H1 (cell line): ENCODE data around the gene PITX1. TPM values are rescaled to one million over a fixed set of nuclear protein-coding genes. Genes with fewer than 3 reads are reported as not detected.

Source experiments
- CTCF ChIA-PET: fragments of 300-600 bp; sonication (Branson Sonifier 250); formaldehyde crosslinking; loops from one replicate; lab custom pipeline; 2021; ENCODE audit not compliant: partially characterized antibody; lab: Charles Lee
- POLR2A ChIA-PET: fragments of 300-600 bp; sonication (Branson Sonifier 250); formaldehyde crosslinking; loops from one replicate; lab custom pipeline; 2021; ENCODE audit warnings: inconsistent platforms; ENCODE audit not compliant: partially characterized antibody; lab: Charles Lee
- DNase-seq, 2 experiments: peaks; one replicate each; pipeline versions ENCODE4 v3.0.0 to v3.0.0-alpha.2; 2010 to 2022; ENCODE audit warnings: low spot score in 2 of 2, low read depth in 1 of 2, mixed read lengths in 1 of 2
- FAIRE-seq: peaks from 2 replicates; lab custom pipeline; 2011; peaks lifted over from hg19 to GRCh38; lab: Jason Lieb, UNC
- H2AFZ ChIP-seq: 2 replicates; pipeline ENCODE4 v1.8.1; 2012; ENCODE audit warnings: low read length, inconsistent platforms
- H2AK5ac ChIP-seq: 2 replicates; pipeline ENCODE4 v1.6.1; 2013; ENCODE audit warnings: low read depth, low read length
- H2BK120ac ChIP-seq: replicated peaks from 2 replicates; pipeline ENCODE3; 2013; ENCODE audit warnings: low read depth, low read length, inconsistent platforms
- H2BK12ac ChIP-seq: 2 replicates; pipeline ENCODE4 v1.6.1; 2013; ENCODE audit warnings: low read depth, low read length
- H2BK15ac ChIP-seq: 2 replicates; pipeline ENCODE4 v1.6.1; 2013; ENCODE audit warnings: low read length
- H2BK20ac ChIP-seq: 2 replicates; pipeline ENCODE4 v1.6.1; 2013; ENCODE audit warnings: low read length
- H2BK5ac ChIP-seq: 2 replicates; pipeline ENCODE4 v1.6.1; 2013; ENCODE audit warnings: low read depth, low read length
- H3K14ac ChIP-seq: 2 replicates; pipeline ENCODE4 v1.6.1; 2013; ENCODE audit warnings: inconsistent platforms; ENCODE audit not compliant: insufficient read length
- H3K18ac ChIP-seq: 2 replicates; pipeline ENCODE4 v1.6.1; 2013; ENCODE audit warnings: low read length; ENCODE audit errors: extremely low read depth
- H3K23ac ChIP-seq: 2 replicates; pipeline ENCODE4 v1.6.1; 2013; ENCODE audit warnings: inconsistent platforms; ENCODE audit not compliant: insufficient read length
- H3K23me2 ChIP-seq: 2 replicates; pipeline ENCODE4 v1.6.1; 2013; ENCODE audit warnings: low read depth, low read length
- H3K27ac ChIP-seq: 2 replicates; pipeline ENCODE4 v1.6.1; 2011; ENCODE audit warnings: low read depth, low read length, inconsistent platforms
- H3K27me3 ChIP-seq, 4 experiments: replicated peaks in 1 of 4; 1 replicate in 1 of 4; 2 replicates in 3 of 4; pipeline versions ENCODE4 v1.6.1 to v1.8.1; 2011 to 2013; ENCODE audit warnings: low read length in 3 of 4, mild to moderate bottlenecking in 3 of 4, inconsistent platforms in 2 of 4, mixed read lengths in 2 of 4, moderate library complexity in 1 of 4; ENCODE audit not compliant: control insufficient read depth in 3 of 4, insufficient read depth in 3 of 4; ENCODE audit errors: extremely low read depth in 1 of 4
- H3K36me3 ChIP-seq, 4 experiments: 2 replicates each; pipeline versions ENCODE4 v1.6.1 to v1.8.1; 2011 to 2013; ENCODE audit warnings: mild to moderate bottlenecking in 4 of 4, low read length in 3 of 4, moderate library complexity in 2 of 4, control low read depth in 1 of 4, inconsistent platforms in 1 of 4; ENCODE audit not compliant: insufficient read depth in 4 of 4, control insufficient read depth in 2 of 4
- H3K4ac ChIP-seq: replicated peaks from 2 replicates; pipeline ENCODE3; 2013; ENCODE audit warnings: low read length, low read depth, mixed read lengths, inconsistent platforms; ENCODE audit not compliant: insufficient read length
- H3K4me1 ChIP-seq, 4 experiments: replicated peaks in 1 of 4; 1 replicate in 1 of 4; 2 replicates in 3 of 4; pipeline versions ENCODE4 v1.6.1 to v1.8.1; 2011 to 2013; ENCODE audit warnings: low read length in 3 of 4, inconsistent platforms in 2 of 4, mixed read lengths in 1 of 4; ENCODE audit not compliant: insufficient read depth in 4 of 4, control insufficient read depth in 3 of 4
- H3K4me2 ChIP-seq, 2 experiments: 2 replicates each; pipeline versions ENCODE4 v1.6.1 to v1.8.1; 2011 to 2013; ENCODE audit warnings: low read depth in 2 of 2, low read length in 2 of 2, control low read depth in 1 of 2, inconsistent platforms in 1 of 2, mild to moderate bottlenecking in 1 of 2; ENCODE audit not compliant: insufficient read depth in 1 of 2
- H3K4me3 ChIP-seq, 4 experiments: fragments of 200-600, 300-600 bp in 1 of 4; sonication (generic), shearing (Covaris generic), sonication (Bioruptor Twin) in 1 of 4; 2 replicates each; pipeline versions ENCODE4 v1.5.1 to v1.8.1; 2011 to 2016; ENCODE audit warnings: low read length in 4 of 4, low read depth in 3 of 4, control low read depth in 2 of 4, inconsistent platforms in 2 of 4, mild to moderate bottlenecking in 2 of 4, mixed read lengths in 1 of 4, moderate library complexity in 1 of 4; ENCODE audit not compliant: insufficient read depth in 2 of 4; ENCODE audit errors: extremely low read depth in 1 of 4
- H3K56ac ChIP-seq: replicated peaks from 2 replicates; pipeline ENCODE3; 2013; ENCODE audit warnings: low read depth, mild to moderate bottlenecking, mixed read lengths, low read length, inconsistent platforms; ENCODE audit not compliant: insufficient read length
- H3K79me1 ChIP-seq: 2 replicates; pipeline ENCODE4 v1.6.1; 2013; ENCODE audit warnings: low read depth, low read length, control low read depth
- H3K79me2 ChIP-seq, 2 experiments: 2 replicates each; pipeline versions ENCODE4 v1.6.1 to v1.8.1; 2012 to 2013; ENCODE audit warnings: low read length in 2 of 2, mild to moderate bottlenecking in 2 of 2, inconsistent platforms in 1 of 2; ENCODE audit not compliant: insufficient read depth in 2 of 2, control insufficient read depth in 1 of 2
- H3K9ac ChIP-seq, 4 experiments: replicated peaks in 1 of 4; 1 replicate in 1 of 4; 2 replicates in 3 of 4; pipeline versions ENCODE4 v1.6.1 to v1.8.1; 2011 to 2013; ENCODE audit warnings: low read depth in 3 of 4, low read length in 3 of 4, control low read depth in 2 of 4, mild to moderate bottlenecking in 2 of 4, moderate library complexity in 2 of 4, inconsistent platforms in 1 of 4; ENCODE audit errors: extremely low read depth in 1 of 4
- H3K9me3 ChIP-seq, 2 experiments: 2 replicates each; pipeline versions ENCODE4 v1.6.1 to v1.8.1; 2012 to 2013; ENCODE audit warnings: mild to moderate bottlenecking in 2 of 2, moderate library complexity in 2 of 2, control low read depth in 1 of 2, inconsistent platforms in 1 of 2, low read depth in 1 of 2, low read length in 1 of 2, mixed read lengths in 1 of 2; ENCODE audit not compliant: insufficient read depth in 2 of 2
- H4K20me1 ChIP-seq, 2 experiments: replicated peaks in 1 of 2; 2 replicates each; pipeline versions ENCODE3 to v1.8.1; 2011 to 2013; ENCODE audit warnings: inconsistent platforms in 2 of 2, low read length in 2 of 2, mild to moderate bottlenecking in 1 of 2; ENCODE audit not compliant: insufficient read depth in 2 of 2, control insufficient read depth in 1 of 2
- H4K5ac ChIP-seq: 2 replicates; pipeline ENCODE4 v1.6.1; 2013; ENCODE audit warnings: low read length, low read depth, mixed read lengths, inconsistent platforms; ENCODE audit not compliant: insufficient read length
- H4K8ac ChIP-seq: 2 replicates; pipeline ENCODE4 v1.8.0; 2013; ENCODE audit warnings: mild to moderate bottlenecking, moderate library complexity, low read length, inconsistent platforms; ENCODE audit not compliant: insufficient read depth; ENCODE audit errors: extremely low read depth
- H4K91ac ChIP-seq: replicated peaks from 2 replicates; pipeline ENCODE3; 2013; ENCODE audit warnings: low read length, mixed read lengths, inconsistent platforms; ENCODE audit not compliant: insufficient read length
- ASH2L ChIP-seq: fragments of 200-600, 300-600 bp; sonication (generic); IDR thresholded peaks from one replicate; pipeline ENCODE4 v1.7.1; 2017; ENCODE audit warnings: low read length
- BRCA1 ChIP-seq: IDR thresholded peaks from 2 replicates; pipeline ENCODE4 v1.6.1; 2012; ENCODE audit warnings: low read depth, low read length, improper control_type of control experiment
- NANOG ChIP-seq: IDR thresholded peaks from 2 replicates; pipeline ENCODE4 v1.6.1; 2011; ENCODE audit warnings: low read length, low read depth, mild to moderate bottlenecking, inconsistent platforms; ENCODE audit not compliant: insufficient read depth, poor library complexity, severe bottlenecking
- NRF1 ChIP-seq: IDR thresholded peaks from 2 replicates; pipeline ENCODE4 v1.6.1; 2011; ENCODE audit warnings: mild to moderate bottlenecking, low read depth, low read length, improper control_type of control experiment
- RBBP5 ChIP-seq: IDR thresholded peaks from 2 replicates; pipeline ENCODE4 v1.7.1; 2012; ENCODE audit warnings: low read depth, mild to moderate bottlenecking, inconsistent platforms, low read length, moderate library complexity, borderline replicate concordance
- SP2 ChIP-seq: IDR thresholded peaks from 2 replicates; pipeline ENCODE4 v1.6.1; 2012; ENCODE audit warnings: mild to moderate bottlenecking, low read length, inconsistent platforms
- TCF12 ChIP-seq: IDR thresholded peaks from 2 replicates; pipeline ENCODE4 v1.6.1; 2011; ENCODE audit warnings: low read depth, mild to moderate bottlenecking, low read length
- WGBS, 2 experiments: shearing (Covaris generic) in 1 of 2; methylation state at CpG; one replicate each; pipeline versions ENCODE4 v1.1.6 to v1.1.7; 2013 to 2015; ENCODE audit warnings: low lambda C conversion rate in 2 of 2, mixed read lengths in 2 of 2, inconsistent platforms in 1 of 2, low coverage in 1 of 2, missing lambda C conversion rate in 1 of 2; ENCODE audit not compliant: insufficient replicate concordance in 2 of 2, insufficient coverage in 1 of 2, insufficient read length in 1 of 2; ENCODE audit errors: extremely low coverage in 1 of 2, missing lambda C conversion rate in 1 of 2; 5-methylcytosine and 5-hydroxymethylcytosine counted together
- polyA plus RNA-seq, 7 experiments: library from polyadenylated mRNA; depleted of rRNA in 3 of 7; stranded (reverse) in 5 of 7; unstranded in 2 of 7; fragments of >200 nt in 5 of 7; fragments of 200-250 nt in 2 of 7; gene quantifications; 1 replicate in 5 of 7; 2 replicates in 1 of 7; 4 replicates in 1 of 7; pipeline versions ENCODE4 v1.2.1 to v1.2.3, GENCODE V29; 2011 to 2013; ENCODE audit warnings: missing spikeins in 2 of 7, mixed read lengths in 2 of 7
- total RNA-seq: library from RNA; stranded (reverse); fragmentation: NEBNext Ultra II Directional; extraction: Animal tissue kit (Norgen Biotek cat#: 25700); gene quantifications from 2 replicates; pipeline ENCODE4 v1.2.1, GENCODE V29; 2021

The PITX1 gene
- total and polyA plus RNA-seq, 2 of the 8 experiments (the other 6 are each of a cell fraction or from before 2014, with no cell fraction given) = 0.03 TPM; not detected in 1

DNA sequence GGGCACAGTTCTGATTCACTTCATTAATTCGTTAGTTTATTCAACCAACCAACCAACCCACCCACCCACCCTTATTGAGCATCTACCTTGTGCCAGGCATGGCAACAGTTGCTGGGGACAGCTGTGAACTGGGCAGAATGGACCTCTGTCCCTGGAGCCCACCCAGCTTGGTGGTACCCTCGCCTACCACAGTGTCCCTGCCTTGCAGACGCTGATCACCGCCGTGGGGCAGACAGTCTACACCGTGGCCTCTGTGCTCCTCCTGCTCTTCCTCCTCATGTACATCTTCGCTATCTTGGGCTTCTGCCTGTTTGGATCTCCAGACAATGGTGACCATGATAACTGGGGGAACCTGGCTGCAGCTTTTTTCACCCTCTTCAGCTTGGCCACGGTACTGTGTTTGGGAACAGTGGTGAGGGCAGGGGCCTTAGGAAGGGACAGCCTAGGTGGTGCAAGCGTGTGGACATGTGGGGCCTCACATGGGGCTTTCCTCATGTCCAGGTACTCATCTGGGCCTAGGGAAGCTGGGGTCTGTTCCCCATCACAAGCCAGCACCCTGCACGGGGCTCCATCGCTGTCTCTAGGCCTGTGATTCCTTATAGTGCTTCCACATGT, 26.2 kb downstream of the PITX1 start:
- Histone ChIP-seq H2BK120ac (no peak overlapping the region), H2AK5ac (no peak overlapping the region), H3K14ac (no peak overlapping the region), H4K20me1 (no peaks in the 10 kb centered on the region), H3K4me1 (no peaks in the 10 kb centered on the region; a peak in 1 of 7 replicates), H3K23me2 (no peaks in the 10 kb centered on the region), H2AFZ (no peak overlapping the region), H3K79me2 (no peaks in the 10 kb centered on the region), H3K27ac (no peak overlapping the region), H3K4me2 (no peak overlapping the region), H3K18ac (no peak overlapping the region), H3K27me3 (no peaks in the 10 kb centered on the region), H3K23ac (no peak overlapping the region), H3K9me3 (no peaks in the 10 kb centered on the region), H3K56ac (no peak overlapping the region), H4K8ac (no peak overlapping the region), H3K9ac (no peak overlapping the region), H2BK20ac (no peak overlapping the region), H2BK12ac (no peak overlapping the region), H2BK15ac (no peak overlapping the region), H3K4ac (no peak overlapping the region), H4K91ac (no peak overlapping the region), H3K79me1 (no peaks in the 10 kb centered on the region), H3K36me3 (no peaks in the 10 kb centered on the region), H4K5ac (no peak overlapping the region), H2BK5ac (no peak overlapping the region), H3K4me3 (no peak overlapping the region)
- TF ChIP-seq NRF1 (no peak), BRCA1 (no peak), ASH2L (no peak), SP2 (no peak), NANOG (no peak), RBBP5 (no peak), TCF12 (no peak)
- POLR2A ChIA-PET = no interaction called here
- no peak for FAIRE-seq
- CTCF ChIA-PET = interaction anchor here (0.9 to 1.2 kb wide), 2 partner anchors 18 to 184 kb away, joined by 3 read pairs; no protein-coding TSS in a partner anchor
- DNase-seq = no peak
- 79% methylated on average over 10 of the region's 11 CpGs; no CpG with 5 or more reads in 1 of the 2 experiments for WGBS, 2 experiments
